Stimulated activated CD8-positive, alpha-beta memory T cell treated with anti-CD3 and anti-CD28 coated beads, Interleukin-15, amount 100 ng/mL, for 1 hour (primary cell): ENCODE results near the gene STAT5A.
"Not testable (repeated sequence)": the region's sequence is repeated elsewhere in the genome, so short reads cannot be mapped to it uniquely, and the experiment has no call there.

Experiments
- DNase-seq: peaks from one replicate; pipeline ENCODE4 v3.0.0-alpha.2; 2020; ENCODE audit warnings: low read depth

Gene STAT5A

GRCh38 chr17:42333053-42333452 lies 44.8 kb downstream of the STAT5A start:
- no peak for DNase-seq

- DNase-seq: no peak
Measured at GRCh38 chr17:42334677-42335076, 46.4 kb downstream of the STAT5A start.

GRCh38 chr17:42337442-42337841 lies 49.1 kb downstream of the STAT5A start:
- peak; percentile 22 for DNase-seq

- DNase-seq: no peak
Measured at GRCh38 chr17:42338427-42338985, 50.2 kb downstream of the STAT5A start.

- DNase-seq: no peak
Measured at GRCh38 chr17:42339221-42339620, 50.9 kb downstream of the STAT5A start.

- no peak for DNase-seq
Measured at GRCh38 chr17:42340691-42341127, 52.4 kb downstream of the STAT5A start.

- no peak for DNase-seq
Measured at GRCh38 chr17:42341568-42341967, 53.3 kb downstream of the STAT5A start.

- no peak for DNase-seq
Measured at GRCh38 chr17:42342242-42343008, 54.1 kb downstream of the STAT5A start.

GRCh38 chr17:42345396-42346073 lies 57.2 kb downstream of the STAT5A start:
- DNase-seq: no peak

- DNase-seq: no peak
Measured at GRCh38 chr17:42346481-42346880, 58.2 kb downstream of the STAT5A start.

- no peak for DNase-seq
Measured at GRCh38 chr17:42347198-42347597, 58.9 kb downstream of the STAT5A start.

GRCh38 chr17:42347606-42348005 lies 59.3 kb downstream of the STAT5A start:
- DNase-seq: no peak

- no peak for DNase-seq
Measured at GRCh38 chr17:42348104-42348503, 59.8 kb downstream of the STAT5A start.

- DNase-seq: no peak
Measured at GRCh38 chr17:42354956-42355843, 66.9 kb downstream of the STAT5A start.

- DNase-seq: no peak
Measured at GRCh38 chr17:42358434-42358833, 70.1 kb downstream of the STAT5A start.

- DNase-seq: no peak
Measured at GRCh38 chr17:42359133-42359532, 70.8 kb downstream of the STAT5A start.

- not testable (repeated sequence) for DNase-seq
Measured at GRCh38 chr17:42360388-42360787, 72.1 kb downstream of the STAT5A start.
